ENCODE results near the gene SURF6. TPM values are rescaled to one million over a fixed set of nuclear protein-coding genes. Genes with fewer than 3 reads are reported as not detected.

The SURF6 gene
- polyA plus RNA-seq, 1 donor, result 20.5 TPM

DNA sequence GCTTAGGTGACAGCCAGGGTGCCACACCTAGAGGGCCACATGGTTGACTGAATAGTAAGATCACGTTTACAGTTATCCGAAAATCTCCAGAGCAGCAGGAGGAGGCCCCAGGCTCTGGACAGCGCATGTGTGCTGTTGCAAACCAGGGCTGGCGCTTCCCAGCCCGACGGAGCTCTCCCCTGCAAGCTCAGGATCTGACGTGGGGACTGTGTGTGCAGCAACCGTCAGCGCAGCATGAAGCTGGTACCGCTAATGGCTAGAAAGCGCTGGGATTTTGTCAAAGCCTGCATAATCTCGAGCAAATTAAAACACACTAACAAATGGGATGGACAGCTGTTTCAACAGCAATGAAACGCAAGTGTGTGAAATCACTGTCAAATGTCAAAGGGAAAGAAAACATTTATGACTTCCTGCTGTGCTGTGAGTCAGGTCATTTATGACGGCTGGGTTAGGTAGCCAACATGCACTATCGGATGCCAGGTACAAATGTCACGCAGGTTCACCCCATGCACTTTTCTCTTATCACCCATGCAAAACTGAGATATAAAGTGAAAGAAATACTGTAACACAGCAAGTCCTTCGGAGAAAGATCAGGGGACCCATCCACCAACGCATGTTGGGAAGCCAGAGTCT lies 32.4 kb upstream of the SURF6 start:
- no peak for DNase-seq (ENCODE audit: low read depth)

DNA sequence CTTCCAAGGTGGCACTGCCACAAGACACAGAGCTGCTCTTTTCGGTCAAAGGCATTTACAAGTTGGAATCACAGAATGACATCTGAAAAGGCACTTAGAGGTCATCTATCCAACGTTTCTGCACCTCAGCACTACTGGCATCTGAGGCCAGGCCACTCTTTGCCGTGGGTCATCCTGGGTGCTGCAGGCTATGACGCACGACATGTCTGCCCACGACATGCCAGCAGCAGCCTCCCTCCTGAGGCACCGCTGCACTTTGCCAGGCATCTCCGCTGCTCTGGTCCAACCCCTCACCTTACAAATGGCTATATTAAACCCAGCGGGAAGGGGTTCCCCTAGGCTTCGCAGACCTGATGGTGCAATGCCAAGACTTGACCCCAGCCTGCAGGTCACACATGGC lies 31.8 kb upstream of the SURF6 start:
- no peak for DNase-seq (ENCODE audit: low read depth)

DNA sequence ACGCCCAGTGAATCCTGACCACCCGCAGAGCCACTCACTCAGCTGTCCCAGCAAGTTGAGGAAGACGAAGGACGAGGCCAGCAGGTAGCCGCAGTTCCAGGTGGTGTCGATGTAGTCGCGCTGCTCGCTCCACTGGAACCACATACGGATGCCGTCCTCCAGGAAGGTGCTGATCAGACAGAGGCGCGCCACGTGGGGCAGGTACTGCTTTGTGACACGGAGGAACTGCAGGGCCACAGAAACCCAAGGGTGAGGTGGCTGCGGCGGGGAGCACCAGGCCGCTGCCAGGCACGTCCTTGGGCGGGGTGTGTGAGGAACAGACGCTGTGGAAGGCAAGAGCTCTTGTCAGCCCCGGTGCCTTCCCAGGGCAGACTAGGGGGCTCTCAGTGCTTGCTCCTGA lies 31.2 kb upstream of the SURF6 start:
- DNase-seq (ENCODE audit: low read depth), result no peak

DNA sequence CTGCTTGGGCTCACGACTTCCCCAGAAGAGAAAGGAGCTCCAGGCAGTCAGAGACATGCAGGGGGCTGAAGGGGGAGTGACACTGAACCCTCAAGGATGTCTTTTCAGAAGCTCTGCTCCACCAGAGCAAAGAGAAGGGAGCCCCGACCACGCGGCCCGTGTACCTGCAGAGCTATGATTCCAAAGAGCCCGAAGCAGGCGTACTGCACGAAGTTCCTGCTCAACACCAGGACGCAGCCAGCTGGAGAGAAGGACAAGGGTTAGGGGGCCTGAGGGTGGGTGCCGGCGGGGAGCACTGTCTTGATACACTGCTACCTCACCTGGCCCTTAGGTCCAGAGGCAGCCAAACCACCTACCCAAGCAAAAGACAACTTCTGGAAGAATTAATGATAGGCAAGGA lies 30.4 kb upstream of the SURF6 start:
- DNase-seq (ENCODE audit: low read depth), result no peak

DNA sequence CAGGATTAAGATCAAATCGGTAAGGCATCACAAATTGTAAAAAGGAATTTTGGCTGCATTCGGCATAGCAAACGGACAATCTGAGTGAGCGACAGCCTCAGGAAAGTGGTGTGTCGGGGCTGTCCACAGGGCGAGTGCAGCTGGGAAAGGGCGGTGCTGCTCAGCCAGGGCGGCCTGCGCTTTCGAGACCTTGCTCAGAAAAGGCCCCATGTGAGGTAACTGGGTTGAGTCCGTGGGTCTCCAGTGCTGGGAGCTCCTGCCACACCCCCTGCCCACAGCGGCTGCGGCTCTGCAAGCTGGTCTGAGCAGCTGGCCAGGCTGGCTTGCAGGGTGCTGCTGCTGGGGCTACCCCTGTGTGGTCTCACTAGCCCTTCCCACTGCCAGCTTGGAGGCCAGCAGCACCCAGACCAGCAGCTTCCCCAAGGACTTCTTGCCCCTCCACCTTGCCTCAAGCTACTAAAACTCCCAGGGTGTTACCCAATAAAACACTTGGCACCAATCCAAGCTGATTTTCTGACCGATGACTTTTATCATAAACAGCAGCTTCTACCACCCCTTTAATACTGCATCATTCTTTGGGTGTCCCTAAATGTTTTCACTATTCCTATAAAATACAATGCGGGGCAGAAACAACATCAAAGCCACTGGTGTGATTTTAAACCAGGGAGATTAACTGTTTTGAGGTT lies 26.5 kb upstream of the SURF6 start:
- no peak for DNase-seq (ENCODE audit: low read depth)

DNA sequence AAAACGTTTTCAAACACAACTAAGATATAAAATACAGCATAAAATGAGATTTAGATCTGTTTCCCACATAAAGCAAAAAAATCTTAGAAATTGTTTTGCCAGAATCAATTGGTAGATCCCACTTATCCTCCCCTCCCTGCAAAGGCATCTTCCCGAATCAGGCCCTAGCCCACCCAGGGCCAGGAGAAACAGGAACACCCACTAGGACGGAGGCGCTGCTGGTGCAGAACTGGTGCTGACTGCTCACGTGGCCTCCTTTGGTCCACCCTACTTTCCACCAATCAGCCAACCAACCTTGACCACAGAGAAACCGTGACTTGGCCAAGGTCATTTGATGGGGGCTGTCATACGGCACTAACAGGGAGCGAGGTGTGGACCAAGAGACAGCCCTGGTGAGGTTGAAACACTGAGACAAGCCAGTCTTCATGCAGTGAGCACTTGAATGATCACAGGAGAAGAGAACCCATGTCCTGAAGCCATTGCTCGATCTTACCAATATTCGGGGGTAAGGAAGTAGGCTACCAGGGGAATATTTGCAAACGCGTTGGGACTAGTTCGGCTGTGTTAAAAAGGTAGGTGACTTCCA lies 25.6 kb upstream of the SURF6 start:
- no peak for DNase-seq (ENCODE audit: low read depth)

DNA sequence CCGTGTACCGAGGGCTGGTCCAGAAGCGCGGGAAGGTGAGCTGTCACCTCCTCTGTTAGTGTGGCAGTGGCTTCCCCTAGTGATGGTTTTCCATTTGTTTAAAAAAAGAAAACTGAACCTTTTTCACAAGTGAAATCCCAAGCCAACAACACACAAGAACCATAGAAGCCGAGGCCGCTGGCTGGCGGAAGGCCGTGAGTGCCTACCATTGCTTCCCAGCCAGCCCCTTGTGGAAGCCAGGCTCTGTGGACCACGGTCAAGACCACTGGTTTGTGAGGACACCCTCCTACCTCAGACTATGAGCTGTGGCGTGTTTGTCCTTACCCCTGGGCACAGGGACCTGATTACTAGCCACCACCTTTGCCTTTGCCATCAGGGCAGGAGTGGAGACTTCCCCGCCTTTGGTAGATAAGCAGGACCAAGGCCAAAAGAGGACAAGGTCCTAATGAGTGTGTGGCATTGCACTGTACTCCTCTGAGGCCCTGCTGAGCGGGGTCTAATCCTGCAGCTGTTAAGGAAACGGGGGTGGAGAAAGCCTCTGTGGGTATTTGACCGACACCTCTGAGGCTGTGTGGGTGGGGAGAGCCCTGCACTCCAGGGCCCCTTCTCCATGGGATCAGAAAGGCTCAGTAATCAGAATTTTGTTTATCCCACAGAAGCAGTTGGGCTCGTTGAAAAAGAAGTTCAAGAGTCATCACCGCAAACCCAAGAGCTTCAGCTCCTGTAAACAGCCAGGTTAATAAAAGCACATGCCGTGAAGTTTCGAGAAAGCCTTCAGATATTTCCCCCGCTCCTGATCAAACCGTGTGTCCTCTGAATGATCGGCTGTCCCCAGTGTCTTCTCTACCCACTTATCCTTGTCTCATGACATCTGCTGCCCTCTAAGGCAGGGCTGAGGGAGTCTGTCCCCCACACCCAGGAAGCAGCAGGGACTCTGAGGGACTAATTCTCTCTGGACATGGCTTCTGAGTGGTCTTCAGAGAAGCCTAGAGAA lies 24.7 kb upstream of the SURF6 start:
- no peak for DNase-seq (ENCODE audit: low read depth)

DNA sequence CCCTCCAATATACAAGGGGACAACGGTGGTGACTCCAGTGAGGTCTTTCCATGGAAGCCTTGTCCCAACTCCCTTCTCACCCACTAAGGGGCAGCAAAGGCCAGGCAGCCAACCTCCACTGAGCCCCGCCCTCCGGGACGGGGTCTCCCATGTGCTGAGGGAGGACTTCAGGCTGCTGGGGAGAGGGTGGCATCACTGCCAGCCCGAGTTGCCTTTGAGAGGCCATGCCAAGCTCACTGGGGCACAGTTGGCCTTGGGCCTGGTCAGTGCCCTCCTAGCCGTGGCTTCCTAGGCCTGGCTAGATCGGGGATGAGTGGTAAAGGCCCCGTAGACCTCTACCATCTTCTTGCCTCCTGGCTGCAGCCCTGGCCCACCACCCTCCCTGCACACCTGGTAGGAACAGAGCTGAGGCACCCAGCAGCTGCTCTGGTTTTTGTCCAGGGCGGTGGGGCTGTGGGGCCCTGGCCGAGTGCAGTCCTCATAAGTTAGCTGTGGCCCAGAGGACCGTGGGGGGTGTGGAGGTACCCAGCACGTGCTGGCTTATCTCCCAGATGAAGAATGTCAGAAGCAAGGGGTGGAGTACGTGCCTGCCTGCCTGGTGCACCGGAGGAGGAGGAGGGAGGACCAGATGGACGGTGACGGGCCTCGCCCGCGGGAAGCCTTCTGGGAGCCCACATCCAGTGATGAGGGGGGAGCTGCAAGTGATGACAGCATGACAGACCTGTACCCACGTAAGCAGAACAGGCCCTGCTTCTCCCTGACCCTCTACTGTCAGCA lies 23.6 kb upstream of the SURF6 start:
- DNase-seq (ENCODE audit: low read depth), result no peak

DNA sequence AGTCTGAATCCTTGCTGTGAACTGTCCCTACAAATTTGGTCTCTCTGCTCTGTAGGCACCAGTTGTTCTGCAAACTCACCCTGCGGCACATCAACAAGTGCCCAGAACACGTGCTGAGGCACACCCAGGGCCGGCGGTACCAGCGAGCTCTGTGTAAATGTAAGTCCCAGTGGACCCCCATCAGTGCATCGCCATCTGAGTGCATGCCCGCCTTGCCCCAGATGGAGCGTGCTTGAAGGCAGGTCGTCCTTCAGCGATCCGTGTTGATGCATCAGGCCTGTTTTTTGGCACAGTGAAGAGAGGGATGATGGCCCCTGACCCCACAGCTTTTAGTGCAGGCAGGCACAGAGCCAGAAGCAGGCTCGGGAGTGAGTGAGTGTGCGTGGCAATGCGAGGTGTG lies 21.7 kb upstream of the SURF6 start:
- no peak for DNase-seq (ENCODE audit: low read depth)

DNA sequence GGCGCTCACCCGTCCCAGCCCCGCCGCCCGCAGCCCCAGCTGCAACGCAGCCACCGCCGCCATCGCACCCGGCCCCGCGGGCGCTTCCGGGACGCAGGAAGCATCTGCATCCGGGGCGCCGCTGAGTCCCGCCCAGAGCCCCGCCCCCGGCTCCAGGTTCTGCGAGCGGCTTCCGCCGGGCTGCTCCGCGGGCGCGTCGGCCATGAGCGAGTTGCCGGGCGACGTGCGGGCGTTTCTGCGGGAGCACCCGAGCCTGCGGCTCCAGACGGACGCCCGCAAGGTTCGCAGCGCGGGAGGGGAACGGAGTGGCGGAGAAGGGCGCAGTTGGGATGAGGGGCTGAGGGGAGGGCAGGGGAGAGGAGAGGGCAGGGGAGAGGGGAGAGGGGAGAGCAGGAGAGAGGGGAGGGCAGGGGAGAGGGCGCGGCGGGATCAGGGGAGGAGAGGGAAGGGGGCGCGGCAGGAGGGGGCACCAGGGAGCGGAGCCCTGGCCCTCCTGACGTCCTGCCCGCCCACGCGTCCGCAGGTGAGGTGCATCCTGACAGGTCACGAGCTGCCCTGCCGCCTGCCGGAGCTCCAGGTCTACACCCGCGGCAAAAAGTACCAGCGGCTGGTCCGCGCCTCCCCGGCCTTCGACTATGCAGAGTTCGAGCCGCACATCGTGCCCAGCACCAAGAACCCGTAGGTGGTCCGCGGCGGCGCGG lies 20.6 kb upstream of the SURF6 start, which contains the start of the genes SURF1 and SURF2:
SURF1 (minus strand) TSS at position 97 of the 701 bp plus-strand sequence; CDS start at position 63, 34 bp downstream.
SURF2 (plus strand) TSS at position 160 of the 701 bp plus-strand sequence; CDS start at position 203, 43 bp downstream.
- no peak for DNase-seq (ENCODE audit: low read depth)

DNA sequence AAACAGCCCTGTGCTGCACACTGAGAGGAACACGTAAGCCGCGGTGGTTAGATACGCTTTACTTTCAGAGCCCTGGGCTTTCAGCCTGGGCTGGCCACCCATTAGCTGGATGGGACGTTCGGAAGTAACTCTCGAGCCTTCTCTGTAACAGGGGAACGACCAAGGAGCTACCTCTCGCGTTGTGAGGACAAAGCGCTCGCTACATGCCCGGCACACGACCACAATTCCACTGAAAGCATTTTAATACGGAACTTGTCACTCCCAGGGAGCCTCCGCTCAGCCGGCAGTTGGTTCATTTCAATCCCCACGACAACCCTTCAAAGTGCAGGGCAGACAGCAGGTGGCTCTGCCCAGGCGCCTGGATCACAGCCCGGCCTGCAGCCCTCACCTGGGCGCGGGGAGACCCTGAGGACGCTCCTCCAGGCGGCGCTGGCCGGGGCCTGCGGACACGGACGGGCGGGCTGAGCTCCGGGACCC lies 19.9 kb upstream of the SURF6 start:
- DNase-seq (ENCODE audit: low read depth), result no peak

DNA sequence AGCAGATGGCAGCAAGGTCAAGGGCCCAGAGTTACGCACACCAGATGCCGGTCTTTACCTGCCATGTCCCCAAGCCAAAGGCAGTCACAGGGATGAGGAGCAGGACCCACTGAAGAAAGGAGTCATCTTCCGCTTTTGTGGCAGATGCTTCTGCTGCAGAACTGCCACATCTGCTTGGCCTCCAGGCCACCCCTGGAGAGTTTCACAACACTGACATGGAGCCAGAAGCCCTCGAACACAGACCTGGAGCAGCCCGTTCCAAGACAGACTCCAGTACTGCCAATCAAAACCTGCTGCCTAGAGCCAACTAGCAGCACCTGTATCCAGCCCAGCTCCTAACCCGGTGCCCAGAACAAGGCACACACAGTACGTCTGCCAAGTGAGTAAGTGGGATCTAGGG lies 18.8 kb upstream of the SURF6 start:
- no peak for DNase-seq (ENCODE audit: low read depth)

DNA sequence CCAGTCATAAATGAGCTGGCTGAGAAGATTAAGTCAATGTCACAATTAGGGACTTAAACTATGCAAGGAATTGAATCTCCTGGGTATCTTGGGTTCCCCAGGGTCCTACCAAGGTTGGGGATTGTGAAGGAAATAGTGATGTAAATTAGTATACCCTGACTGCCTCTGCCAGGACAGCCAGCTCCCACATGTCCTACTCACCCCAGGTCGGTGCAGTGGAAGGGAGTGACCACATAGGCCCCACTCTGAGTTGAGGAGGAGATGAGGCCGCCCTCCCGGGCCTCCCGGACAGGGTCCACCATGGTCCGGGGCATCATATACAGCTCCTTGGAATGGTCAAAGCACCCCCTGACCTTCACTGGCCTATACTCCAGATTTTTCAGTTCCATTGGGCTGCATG lies 17.6 kb upstream of the SURF6 start:
- no peak for DNase-seq (ENCODE audit: low read depth)

DNA sequence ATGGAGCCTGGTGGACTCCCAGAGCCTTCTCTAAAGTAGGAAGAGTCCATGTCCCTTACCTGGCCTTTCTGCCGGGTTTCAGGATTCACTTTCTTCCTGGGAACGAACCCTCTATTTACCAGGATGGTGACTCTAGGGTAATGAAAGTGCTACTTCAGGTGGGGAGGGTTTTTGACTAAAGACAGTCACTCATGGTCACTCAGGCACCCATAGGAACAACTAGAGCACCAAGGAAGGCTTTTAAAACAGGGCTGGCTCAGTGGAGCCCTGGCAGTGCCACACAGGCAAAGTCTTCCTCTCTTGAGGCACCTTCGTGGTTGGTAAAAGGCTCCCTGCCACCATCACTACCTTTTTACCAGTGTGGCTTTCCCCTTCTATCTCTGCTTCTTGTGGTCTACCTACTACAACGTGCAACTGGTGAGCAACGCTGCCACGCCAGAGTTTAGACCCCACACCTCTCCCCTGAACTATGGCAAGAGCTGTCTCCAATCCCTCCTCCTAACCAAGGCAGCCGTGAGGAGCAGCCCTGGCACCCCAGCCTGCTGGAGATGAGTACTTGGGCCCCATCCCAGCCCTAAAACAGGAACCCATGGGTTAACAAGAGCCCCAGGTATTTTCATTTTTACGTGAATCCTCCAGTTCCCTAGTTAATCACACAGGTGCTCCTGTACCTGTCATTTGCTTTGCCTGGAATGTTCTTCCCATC lies 16.8 kb upstream of the SURF6 start:
- DNase-seq (ENCODE audit: low read depth), result no peak

DNA sequence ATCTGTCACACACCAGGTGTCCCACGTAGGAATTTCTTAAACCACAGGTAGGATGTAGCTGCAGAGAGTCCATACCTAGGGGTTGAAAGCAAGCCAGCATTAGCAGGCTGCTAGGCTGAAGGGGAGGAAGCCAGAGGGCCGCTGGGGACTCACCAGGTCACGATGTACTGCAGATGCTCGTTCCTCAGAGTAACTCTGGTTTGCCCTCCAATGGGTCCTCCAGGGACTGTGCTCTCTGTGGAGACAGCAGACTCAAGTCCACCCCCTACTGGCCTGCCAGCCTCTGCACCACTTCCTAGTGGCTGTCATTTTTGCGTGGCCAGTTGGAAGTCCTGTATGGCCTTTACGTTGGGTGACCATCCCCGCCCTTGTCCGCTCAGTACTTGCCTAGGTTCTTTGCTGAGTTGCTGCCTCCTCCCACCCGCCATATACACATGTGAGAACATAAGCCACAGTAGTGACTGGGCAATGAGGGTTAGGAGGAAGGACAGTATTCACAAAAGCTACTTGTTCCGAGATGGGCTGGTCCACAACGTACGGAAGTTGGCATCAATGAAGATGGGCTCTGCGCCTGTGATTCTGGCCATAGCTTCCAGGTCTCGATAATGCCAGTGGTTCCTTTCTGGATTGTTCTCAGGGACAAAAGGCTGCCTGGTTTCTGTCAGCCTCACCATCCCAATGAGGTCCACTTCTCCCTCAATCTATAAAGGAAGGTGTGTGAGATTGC lies 16.1 kb upstream of the SURF6 start:
- no peak for DNase-seq (ENCODE audit: low read depth)

DNA sequence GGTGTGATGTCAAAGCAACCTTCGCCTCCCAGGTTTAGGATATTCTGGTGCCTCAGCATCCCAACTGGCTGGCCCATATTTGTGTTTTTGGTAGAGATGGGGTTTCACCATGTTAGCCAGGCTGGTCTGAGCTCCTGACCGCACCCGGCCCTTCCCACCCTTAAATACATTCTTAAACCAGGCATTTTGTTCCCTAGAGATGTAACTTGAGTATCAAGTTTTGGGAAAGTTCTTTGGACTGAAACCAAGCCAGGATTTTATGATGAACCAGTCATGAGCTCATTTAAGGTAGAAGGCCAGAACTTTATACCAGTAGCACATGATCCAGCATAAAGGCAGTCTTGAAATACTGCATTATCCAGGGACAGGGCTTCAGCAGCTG lies 15.5 kb upstream of the SURF6 start:
- no peak for DNase-seq (ENCODE audit: low read depth)

DNA sequence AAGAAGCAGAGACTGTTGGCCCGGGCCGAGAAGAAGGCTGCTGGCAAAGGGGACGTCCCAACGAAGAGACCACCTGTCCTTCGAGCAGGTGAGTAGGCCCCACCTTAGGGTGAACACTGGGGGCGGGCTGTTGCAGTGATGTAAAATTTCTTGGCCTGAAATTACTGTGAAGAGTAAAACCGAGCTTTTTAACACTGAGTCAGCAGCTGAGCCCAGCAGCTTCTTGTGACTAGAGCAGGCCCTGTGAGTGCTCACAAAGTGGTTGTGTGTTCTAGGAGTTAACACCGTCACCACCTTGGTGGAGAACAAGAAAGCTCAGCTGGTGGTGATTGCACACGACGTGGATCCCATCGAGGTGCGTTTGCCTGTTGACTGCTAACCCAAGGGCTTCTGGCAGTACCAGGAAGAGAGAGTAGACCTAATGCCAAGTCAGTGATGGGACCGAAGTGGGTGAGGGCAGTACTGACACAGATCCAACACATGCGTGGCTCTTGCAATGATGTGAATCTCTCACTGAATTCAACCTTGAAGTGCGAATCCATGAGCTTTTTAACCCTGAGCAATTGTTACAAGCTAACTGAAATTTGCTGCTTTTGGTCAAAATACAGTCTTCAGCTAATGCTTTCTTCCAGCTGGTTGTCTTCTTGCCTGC lies 14.1 kb upstream of the SURF6 start:
- DNase-seq (ENCODE audit: low read depth), result no peak
